Hematopoietic multipotent progenitor cell treated with erythropoietin and hydrocortisone succinate and interleukin-3 and kit ligand, for 4 days (in vitro differentiated cells): ENCODE results near the gene AQP9.
"Not testable (repeated sequence)": the region's sequence is repeated elsewhere in the genome, so short reads cannot be mapped to it uniquely, and the experiment has no call there.

Source experiments
- DNase-seq: peaks from one replicate; pipeline ENCODE4 v3.0.0-alpha.2; 2015

Gene AQP9

GRCh38 chr15:58182460-58183163 lies 44.4 kb downstream of the AQP9 start:
- peak; percentile 71 for DNase-seq

GRCh38 chr15:58185439-58185838 lies 47.3 kb downstream of the AQP9 start:
- no peak for DNase-seq

DNA sequence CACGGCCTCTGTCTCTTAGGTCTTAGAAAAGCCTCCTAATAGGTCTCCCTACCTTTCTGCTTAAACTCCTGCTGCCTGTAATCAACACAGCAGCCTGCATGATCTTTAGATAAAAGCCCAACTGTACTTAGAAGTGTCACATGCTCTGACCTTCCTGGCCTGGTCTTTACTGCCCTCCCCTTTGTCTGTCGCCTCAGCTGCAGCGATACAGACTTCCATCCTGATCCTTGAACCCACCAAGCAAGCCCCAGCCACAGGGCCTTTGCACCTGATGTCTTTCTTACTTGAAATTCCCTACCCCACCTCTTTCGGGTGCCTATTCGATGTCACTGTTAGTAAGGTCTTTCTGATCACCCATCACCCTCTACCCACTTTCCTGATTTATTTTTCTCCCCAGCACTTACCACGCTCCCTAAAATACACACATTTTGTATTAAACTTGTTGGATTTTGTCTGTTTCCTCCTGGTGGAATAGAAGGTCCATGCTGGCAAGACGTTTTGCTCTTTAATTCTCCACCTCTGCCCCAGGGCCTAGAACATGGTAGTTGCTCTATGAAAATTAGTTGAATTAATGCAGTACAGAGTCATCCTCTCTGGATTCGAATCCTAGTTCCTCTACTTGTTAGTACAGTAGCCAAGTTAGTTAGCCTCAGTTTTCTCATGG lies 51.1 kb downstream of the AQP9 start:
- DNase-seq = no peak

- DNase-seq = no peak
Measured at GRCh38 chr15:58190419-58190818, 52.2 kb downstream of the AQP9 start.

- not testable (repeated sequence) for DNase-seq
Measured at GRCh38 chr15:58193636-58194035, 55.5 kb downstream of the AQP9 start.

- no peak for DNase-seq
Measured at GRCh38 chr15:58200739-58201138, 62.6 kb downstream of the AQP9 start.

GRCh38 chr15:58201516-58201915 lies 63.3 kb downstream of the AQP9 start:
- DNase-seq = no peak

DNA sequence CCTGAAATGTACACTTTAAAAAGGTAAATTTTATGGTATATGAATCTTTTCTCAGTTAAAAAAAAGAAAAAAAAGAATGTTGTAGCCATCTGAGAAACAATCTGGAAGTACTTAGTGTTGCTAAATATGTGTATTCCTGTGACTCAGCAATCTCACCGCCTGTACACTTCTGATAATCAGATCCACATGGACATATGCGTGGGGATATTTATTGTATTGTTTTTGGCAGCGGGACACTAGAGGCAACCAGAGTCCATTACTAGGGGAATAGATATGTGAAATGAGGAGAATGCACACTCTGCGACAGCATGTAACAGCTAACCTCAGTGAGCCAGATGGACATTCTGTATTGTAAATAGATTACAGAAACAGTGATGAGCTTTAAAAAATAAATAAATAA lies 65.4 kb downstream of the AQP9 start:
- DNase-seq = peak; percentile 62

GRCh38 chr15:58206151-58206550 lies 68.0 kb downstream of the AQP9 start:
- DNase-seq = no peak

DNA sequence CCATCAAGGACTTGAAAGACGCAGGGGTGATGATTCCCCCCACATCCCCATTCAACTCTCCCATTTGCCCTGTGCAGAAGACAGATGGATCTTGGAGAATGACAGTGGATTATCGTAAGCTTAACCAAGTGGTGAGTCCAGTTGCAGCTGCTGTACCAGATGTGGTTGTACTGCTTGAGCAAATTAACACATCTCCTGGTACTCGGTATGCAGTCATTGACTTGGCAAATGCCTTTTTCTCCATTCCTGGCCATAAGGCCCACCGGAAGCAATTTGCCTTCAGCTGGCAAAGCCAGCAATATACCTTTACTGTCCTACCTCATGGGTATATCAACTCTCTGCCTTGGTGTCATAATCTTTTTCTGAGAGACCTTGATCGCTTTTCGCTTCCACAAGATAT lies 70.0 kb downstream of the AQP9 start:
- DNase-seq = not testable (repeated sequence)

- DNase-seq = not testable (repeated sequence)
Measured at GRCh38 chr15:58209007-58209481, 70.9 kb downstream of the AQP9 start.

- DNase-seq = not testable (repeated sequence)
Measured at GRCh38 chr15:58210031-58210430, 71.8 kb downstream of the AQP9 start.

DNA sequence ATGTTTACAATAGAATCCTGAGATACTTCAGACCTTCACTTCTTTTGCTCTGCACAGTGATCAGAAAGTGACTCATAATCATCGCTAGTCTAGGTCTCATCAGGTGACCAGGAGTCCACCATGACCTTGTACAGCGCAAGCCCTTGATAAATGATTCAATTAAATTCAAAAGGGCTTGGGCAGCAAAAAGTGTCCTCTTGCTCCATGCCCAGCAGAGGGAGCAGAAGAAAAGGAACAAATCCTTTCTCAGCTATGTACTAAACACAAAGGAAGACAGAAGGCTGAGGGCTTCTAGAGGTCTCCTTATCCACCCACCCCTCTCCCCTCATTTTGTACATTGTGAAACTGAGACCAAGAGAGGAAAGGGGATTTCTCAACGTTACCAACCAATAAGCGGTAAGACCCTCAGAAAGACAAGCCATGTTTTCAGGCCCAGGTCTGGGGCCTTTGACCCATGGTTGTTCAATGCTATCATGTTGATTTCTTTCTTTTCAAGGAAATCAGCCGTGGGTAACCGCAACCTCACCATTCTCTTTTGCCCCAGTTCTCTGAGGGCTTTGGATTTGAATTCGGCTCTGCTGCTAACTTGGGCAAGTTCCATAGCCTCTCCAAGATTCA lies 74.8 kb downstream of the AQP9 start:
- peak; percentile 73 for DNase-seq

GRCh38 chr15:58213587-58214338 lies 75.6 kb downstream of the AQP9 start:
- DNase-seq = no peak

DNA sequence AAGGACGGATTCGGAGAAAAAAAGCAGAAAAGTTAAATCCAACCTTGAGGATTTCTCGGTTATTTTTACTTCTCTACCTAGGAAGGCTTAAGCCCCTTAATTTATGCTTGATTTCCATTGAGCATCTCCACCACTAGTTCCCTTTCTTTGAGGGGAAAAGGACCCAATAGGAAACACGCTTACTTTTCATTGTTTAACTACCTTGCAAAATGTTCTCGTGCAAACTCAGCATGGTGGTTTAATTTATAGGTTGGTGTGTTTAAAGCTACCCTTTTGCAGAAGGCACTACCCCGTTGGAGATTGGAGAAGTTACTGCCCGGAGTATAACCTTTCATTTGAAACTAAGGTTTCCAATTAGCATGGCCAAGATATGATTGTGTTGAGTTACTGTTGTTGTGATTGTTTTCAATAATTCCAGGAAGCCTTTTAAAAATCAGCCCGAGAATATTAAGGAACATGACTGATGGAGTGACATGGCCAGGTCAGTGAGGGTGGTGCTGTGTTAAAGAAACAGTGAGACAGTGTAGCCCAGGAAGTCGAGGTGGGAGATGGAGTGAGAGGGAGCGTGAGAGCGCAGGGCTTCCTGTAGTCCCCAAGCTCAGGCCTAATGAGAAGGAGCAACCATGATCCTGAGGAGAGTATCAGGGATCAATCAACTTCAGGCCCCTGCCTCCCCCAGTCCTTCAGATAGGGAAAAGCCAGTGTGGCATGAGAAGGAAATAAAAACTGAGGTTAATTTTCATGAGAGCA lies 76.6 kb downstream of the AQP9 start:
- DNase-seq = peak; percentile 27

GRCh38 chr15:58217460-58217859 lies 79.3 kb downstream of the AQP9 start:
- DNase-seq = peak; percentile 16

DNA sequence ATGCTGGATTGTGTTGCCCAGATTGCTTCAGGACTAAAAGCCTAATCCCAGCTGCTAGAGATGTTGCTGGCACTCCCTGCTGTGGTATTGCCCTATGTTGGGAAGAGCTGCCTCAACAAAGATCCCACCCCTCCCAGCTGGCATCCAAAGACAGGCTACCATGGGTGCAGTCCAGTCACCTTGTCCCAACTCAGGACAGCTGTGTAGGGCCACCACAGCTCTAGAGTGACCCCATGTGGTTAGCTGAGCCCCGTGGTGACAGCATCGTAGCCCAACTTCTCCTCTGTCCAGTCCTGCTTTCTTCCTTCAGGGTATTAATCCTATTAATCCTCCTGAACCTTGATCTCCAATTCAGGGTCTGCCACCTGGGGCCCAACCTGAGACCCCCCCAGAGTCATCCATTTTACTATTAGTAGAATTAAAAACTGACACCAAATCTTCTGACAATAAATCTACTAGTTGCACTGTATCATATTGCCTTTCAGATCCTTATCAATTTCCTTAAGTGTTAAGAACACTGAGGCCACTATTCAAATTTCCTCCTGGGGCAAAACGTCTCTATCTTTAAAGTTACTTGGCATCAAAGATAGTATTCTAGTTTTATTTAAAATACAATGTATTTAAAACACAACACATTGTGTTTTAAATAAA lies 83.5 kb downstream of the AQP9 start:
- DNase-seq = peak; percentile 54

DNA sequence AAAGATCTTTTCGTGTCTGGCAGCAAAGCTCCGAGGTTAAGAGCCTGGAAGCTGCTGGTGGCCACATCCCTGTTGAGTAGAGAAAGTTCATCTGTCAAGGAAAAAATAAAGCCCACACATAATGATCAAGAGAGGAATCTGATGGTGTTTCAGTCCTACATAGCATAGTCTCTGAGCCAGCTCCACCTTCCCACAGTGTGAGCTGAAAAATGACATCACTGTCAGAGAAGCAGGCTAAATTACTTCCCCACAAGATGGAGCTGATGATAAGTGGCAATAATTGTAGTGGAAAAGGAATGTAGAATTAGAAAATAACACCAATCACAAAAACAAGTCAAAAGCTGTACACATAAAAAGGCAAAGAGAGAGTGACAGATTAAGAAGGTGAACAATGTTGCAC lies 84.5 kb downstream of the AQP9 start:
- peak; percentile 28 for DNase-seq

DNA sequence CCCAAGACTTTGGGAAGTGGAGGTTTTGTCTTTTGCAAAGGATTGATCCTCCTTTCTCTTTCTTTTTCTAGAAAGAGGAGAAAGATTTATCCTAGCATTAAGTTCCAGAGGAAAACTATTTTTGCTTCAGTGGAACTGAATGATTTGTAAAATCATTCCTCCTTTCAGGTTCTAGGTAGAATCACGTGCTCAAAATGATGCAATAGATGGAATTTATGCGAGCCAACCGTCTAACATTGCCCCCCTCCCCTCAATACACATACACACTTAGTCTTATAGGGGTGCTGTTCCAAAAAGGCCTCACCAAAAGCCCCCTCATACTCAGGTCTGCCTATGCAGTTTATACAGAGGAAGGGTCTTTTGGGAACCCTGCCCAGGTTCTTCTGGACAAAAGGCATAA lies 85.3 kb downstream of the AQP9 start:
- DNase-seq = no peak

GRCh38 chr15:58224068-58224467 lies 85.9 kb downstream of the AQP9 start:
- DNase-seq = no peak

DNA sequence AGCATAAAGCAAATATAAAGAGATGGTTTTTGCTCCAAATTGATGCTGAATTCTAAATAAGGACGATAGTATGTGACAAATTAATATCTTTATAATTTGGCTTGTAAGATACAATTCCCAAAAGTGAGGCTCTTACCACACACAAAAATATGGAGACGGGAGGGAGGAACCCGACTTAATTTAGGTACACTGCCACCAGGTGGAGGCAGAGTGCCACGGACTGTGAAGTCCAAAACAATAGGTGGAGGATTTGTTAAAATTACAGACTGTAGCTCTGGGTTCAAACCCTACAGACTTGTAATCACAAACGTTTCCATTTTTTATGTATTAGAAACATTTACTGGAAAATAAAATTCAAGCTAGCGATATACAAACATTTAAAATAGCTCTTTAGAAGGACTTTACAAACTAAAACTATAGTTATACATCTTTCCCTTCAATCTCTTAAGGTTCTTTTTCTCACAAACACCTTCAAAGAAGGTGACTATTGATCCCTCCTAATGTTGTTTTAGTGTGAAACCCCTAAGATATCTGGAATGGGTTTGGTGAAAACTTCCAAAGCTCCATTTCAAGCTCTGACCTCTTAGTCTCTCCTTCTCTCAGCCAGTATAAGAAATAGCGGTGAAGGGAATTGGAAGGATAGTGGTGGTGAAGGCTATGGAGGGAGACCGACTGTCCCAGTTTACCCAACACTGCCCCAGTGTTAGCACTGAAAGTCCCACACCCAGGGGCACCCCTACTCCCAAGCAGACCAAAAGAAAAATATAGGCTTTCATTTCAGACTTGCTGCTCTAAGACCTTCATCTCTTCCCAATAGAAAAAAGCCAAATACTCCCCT lies 89.7 kb downstream of the AQP9 start:
- peak; percentile 87 for DNase-seq
